ENCODE measurements around the gene NR2F1. TPM values are rescaled to one million over a fixed set of nuclear protein-coding genes. Genes with fewer than 3 reads are reported as not detected.

NR2F1 gene
- total RNA-seq, 1 experiment from 2014 or later, result 1.4 TPM

GRCh38 chr5:93602241-93603077 lies 19.4 kb downstream of the NR2F1 start:
- Mint-ChIP-seq H3K9me3 (ENCODE audit: unreplicated experiment) (no peaks in the 10 kb centered on the region), H3K36me3 (ENCODE audit: insufficient read depth, unreplicated experiment) (no peaks in the 10 kb centered on the region), H3K27ac (ENCODE audit: low read depth, unreplicated experiment) (no peak overlapping the region), H3K27me3 (ENCODE audit: insufficient read depth, unreplicated experiment) (peaks cover 29% of the 10 kb centered on the region), H3K4me3 (ENCODE audit: unreplicated experiment) (no peak overlapping the region), H3K4me1 (ENCODE audit: insufficient read depth, unreplicated experiment) (peaks cover 3% of the 10 kb centered on the region)
- intact Hi-C loops (cut with micrococcal nuclease), result loop anchor here (10.0 kb wide), 1 partner anchor 1252 kb away; no protein-coding TSS in a partner anchor
- DNase-seq (ENCODE audit: unreplicated experiment), result no peak
- TF ChIP-seq CTCF (IDR thresholded peaks at IDR 0.05; ENCODE audit: unreplicated experiment), result no peak
- ChIA-PET CTCF (interaction anchor here (0.5 to 0.7 kb wide), 2 partner anchors 117 to 200 kb away, joined by 3 to 4 read pairs; no protein-coding TSS in a partner anchor), POLR2A (no interaction called here)
- BruUV-seq (replicated peaks), result no TSS peak

- no peak for TF ChIP-seq CTCF (IDR thresholded peaks at IDR 0.05; ENCODE audit: unreplicated experiment)
- H3K4me1 Mint-ChIP-seq (ENCODE audit: insufficient read depth, unreplicated experiment), result peaks cover 10% of the 10 kb centered on the region
- H3K27ac Mint-ChIP-seq (ENCODE audit: low read depth, unreplicated experiment), result no peak overlapping the region
- BruUV-seq (replicated peaks), result no TSS peak
- no peaks in the 10 kb centered on the region for H3K9me3 Mint-ChIP-seq (ENCODE audit: unreplicated experiment)
- POLR2A ChIA-PET, result no interaction called here
- peaks cover 36% of the 10 kb centered on the region for H3K27me3 Mint-ChIP-seq (ENCODE audit: insufficient read depth, unreplicated experiment)
- H3K4me3 Mint-ChIP-seq (ENCODE audit: unreplicated experiment), result no peak overlapping the region
- CTCF ChIA-PET, result interaction anchor here (0.6 to 0.8 kb wide), 3 partner anchors 12 to 1000 kb away, joined by 3 to 5 read pairs (median 3); no protein-coding TSS in a partner anchor
- no peak for DNase-seq (ENCODE audit: unreplicated experiment)
- H3K36me3 Mint-ChIP-seq (ENCODE audit: insufficient read depth, unreplicated experiment), result no peaks in the 10 kb centered on the region
- intact Hi-C loops (cut with micrococcal nuclease), result loop anchor here (10.0 kb wide), 1 partner anchor 1252 kb away; no protein-coding TSS in a partner anchor
These were observed 20.2 kb downstream of the NR2F1 start for GRCh38 chr5:93603078-93603792.

- Mint-ChIP-seq H3K9me3 (ENCODE audit: unreplicated experiment) (no peaks in the 10 kb centered on the region), H3K36me3 (ENCODE audit: insufficient read depth, unreplicated experiment) (no peaks in the 10 kb centered on the region), H3K27ac (ENCODE audit: low read depth, unreplicated experiment) (no peak overlapping the region), H3K4me1 (ENCODE audit: insufficient read depth, unreplicated experiment) (peaks cover 10% of the 10 kb centered on the region), H3K27me3 (ENCODE audit: insufficient read depth, unreplicated experiment) (peaks cover 44% of the 10 kb centered on the region), H3K4me3 (ENCODE audit: unreplicated experiment) (no peak overlapping the region)
- ChIA-PET CTCF (interaction anchor here (0.6 to 0.8 kb wide), 2 partner anchors 12 to 999 kb away, joined by 3 to 5 read pairs; no protein-coding TSS in a partner anchor), POLR2A (no interaction called here)
- TF ChIP-seq CTCF (IDR thresholded peaks at IDR 0.05; ENCODE audit: unreplicated experiment), result no peak
- intact Hi-C loops (cut with micrococcal nuclease), result loop anchor here (10.0 kb wide), 1 partner anchor 1251 kb away; no protein-coding TSS in a partner anchor
- no peak for DNase-seq (ENCODE audit: unreplicated experiment)
- no TSS peak for BruUV-seq (replicated peaks)
These were observed 21.0 kb downstream of the NR2F1 start for GRCh38 chr5:93603793-93604643.
